IPS-20b (cell line): ENCODE measurements around the gene CLDN16.

ENCODE experiments used
- H3K27ac ChIP-seq: one replicate; pipeline ENCODE4 v1.5.1; 2013; ENCODE audit warnings: low read length
- H3K27me3 ChIP-seq: 2 replicates; pipeline ENCODE4 v1.6.1; 2013; ENCODE audit warnings: mild to moderate bottlenecking, low read length, inconsistent platforms; ENCODE audit not compliant: insufficient read depth
- H3K36me3 ChIP-seq: 2 replicates; pipeline ENCODE4 v1.6.1; 2013; ENCODE audit warnings: low read depth, mild to moderate bottlenecking, inconsistent platforms, low read length, moderate library complexity; ENCODE audit not compliant: insufficient read depth
- H3K4me1 ChIP-seq: 2 replicates; pipeline ENCODE4 v1.6.1; 2013; ENCODE audit warnings: mild to moderate bottlenecking, control low read depth, inconsistent platforms, low read length, moderate library complexity; ENCODE audit not compliant: insufficient read depth
- H3K4me3 ChIP-seq: 2 replicates; pipeline ENCODE4 v1.5.1; 2013; ENCODE audit warnings: mild to moderate bottlenecking, low read length, inconsistent platforms
- H3K9ac ChIP-seq: 2 replicates; pipeline ENCODE4 v1.6.1; 2013; ENCODE audit warnings: low read depth, mild to moderate bottlenecking, inconsistent platforms, low read length, moderate library complexity
- H3K9me3 ChIP-seq: 2 replicates; pipeline ENCODE4 v1.6.1; 2013; ENCODE audit warnings: mild to moderate bottlenecking, low read depth, low read length, inconsistent platforms; ENCODE audit not compliant: insufficient read depth

CLDN16 gene, protein sequence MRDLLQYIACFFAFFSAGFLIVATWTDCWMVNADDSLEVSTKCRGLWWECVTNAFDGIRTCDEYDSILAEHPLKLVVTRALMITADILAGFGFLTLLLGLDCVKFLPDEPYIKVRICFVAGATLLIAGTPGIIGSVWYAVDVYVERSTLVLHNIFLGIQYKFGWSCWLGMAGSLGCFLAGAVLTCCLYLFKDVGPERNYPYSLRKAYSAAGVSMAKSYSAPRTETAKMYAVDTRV

DNA sequence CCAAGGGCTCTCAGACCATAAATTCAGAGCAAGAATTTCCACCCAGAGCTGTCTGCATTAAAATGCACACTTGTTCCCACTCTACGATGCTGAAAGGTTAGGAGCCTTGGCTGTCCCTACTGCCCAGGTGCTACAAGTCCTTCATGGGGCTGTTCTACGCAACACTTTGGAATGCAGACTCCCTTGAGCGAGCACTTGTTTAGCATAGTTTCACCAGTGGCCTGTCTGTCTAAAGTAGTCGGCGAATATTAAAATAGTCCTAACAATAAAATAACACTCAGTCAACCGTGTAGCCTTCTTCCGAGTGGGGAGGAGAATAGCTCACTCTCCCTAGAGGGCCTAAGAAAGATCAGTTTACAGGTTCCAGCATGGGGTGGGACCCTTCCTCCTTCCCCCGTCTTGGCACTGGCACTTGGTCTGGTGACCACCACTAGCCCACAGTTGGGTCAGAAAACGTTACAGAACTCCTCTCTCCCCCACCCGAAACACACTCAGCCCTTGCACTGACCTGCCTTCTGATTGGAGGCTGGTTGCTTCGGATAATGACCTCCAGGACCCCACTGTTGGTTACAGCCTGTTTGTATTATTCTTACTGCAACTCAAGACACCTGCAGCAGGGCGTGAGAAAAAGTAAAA, at the start of gene CLDN16:
CLDN16 (plus strand) TSS at position 586 of the 636 bp plus-strand sequence. CDS start 167 bp downstream, outside the sequence.
- Histone ChIP-seq H3K36me3 (no peaks in the 10 kb centered on the region), H3K9me3 (no peaks in the 10 kb centered on the region), H3K4me3 (no peak within 1 kb of the TSS), H3K9ac (no peak within 1 kb of the TSS), H3K27me3 (no peaks in the 10 kb centered on the region), H3K4me1 (no peaks in the 10 kb centered on the region), H3K27ac (no peak within 1 kb of the TSS)

DNA sequence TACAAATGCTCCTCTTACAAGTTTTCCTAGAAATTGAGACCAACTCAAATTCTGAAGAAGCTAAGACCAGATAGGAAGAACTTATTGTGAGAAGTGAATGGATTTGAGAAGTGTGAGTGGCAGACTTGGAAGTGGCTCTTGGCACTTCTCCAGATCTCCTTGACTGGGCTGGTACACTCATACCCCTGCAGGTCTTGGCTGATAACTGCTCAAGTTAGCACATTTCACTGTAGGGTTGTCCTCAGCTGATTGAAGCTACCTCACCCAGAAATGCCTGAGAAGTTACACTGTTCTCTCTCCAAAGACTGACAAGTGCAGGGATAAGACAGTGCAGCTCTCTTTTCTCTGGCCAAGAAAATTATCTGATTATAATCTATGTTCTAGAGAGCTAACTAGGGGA, 49.2 kb upstream of the CLDN16 start:
- H3K4me3 ChIP-seq = no peak overlapping the region
- no peaks in the 10 kb centered on the region for H3K4me1 ChIP-seq
- H3K9ac ChIP-seq = no peak overlapping the region
- H3K27me3 ChIP-seq = no peaks in the 10 kb centered on the region
- no peak overlapping the region for H3K27ac ChIP-seq
- H3K9me3 ChIP-seq = no peaks in the 10 kb centered on the region
- no peaks in the 10 kb centered on the region for H3K36me3 ChIP-seq

DNA sequence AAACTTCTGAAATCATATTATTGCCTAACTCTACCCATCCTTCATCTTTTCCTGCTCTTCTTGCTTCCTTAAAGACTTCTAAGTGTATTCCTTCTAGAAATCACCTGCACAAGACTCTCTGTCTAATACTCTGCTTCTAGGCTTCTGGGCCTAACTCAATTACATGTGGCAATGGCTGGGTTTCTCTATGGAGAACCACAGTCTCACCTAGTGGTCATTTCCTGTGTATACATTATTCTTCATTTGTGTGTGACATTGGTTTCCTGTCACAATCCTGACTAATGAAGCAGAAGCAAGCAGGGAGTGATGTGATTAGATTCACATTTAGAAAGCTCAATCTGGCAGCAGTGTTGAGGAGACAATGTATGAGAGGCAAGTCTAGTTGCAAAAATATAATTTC, 48.8 kb upstream of the CLDN16 start:
- Histone ChIP-seq H3K36me3 (no peaks in the 10 kb centered on the region), H3K9me3 (no peaks in the 10 kb centered on the region), H3K27ac (no peak overlapping the region), H3K4me1 (no peaks in the 10 kb centered on the region), H3K4me3 (no peak overlapping the region), H3K27me3 (no peaks in the 10 kb centered on the region), H3K9ac (no peak overlapping the region)

DNA sequence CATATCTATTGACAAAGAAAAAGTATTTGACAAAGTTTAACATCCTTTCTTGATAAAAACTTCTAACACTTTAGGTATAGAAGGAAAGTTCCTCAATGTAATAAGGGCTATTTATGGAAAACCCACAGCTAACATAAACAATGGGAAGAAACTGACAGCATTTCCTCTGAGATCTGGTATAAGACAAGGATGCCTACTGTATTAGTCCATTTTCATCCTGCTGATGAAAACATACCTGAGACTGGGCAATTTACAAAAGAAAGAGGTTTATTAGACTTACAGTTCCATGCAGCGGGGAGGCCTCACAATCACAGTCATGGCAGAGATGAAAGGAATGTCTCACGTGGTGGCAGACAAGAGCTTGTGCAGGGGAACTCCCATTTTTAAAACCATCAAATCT, 47.9 kb upstream of the CLDN16 start:
- no peak overlapping the region for H3K27ac ChIP-seq
- no peaks in the 10 kb centered on the region for H3K36me3 ChIP-seq
- H3K4me1 ChIP-seq = no peaks in the 10 kb centered on the region
- no peaks in the 10 kb centered on the region for H3K27me3 ChIP-seq
- no peak overlapping the region for H3K9ac ChIP-seq
- no peaks in the 10 kb centered on the region for H3K9me3 ChIP-seq
- no peak overlapping the region for H3K4me3 ChIP-seq

DNA sequence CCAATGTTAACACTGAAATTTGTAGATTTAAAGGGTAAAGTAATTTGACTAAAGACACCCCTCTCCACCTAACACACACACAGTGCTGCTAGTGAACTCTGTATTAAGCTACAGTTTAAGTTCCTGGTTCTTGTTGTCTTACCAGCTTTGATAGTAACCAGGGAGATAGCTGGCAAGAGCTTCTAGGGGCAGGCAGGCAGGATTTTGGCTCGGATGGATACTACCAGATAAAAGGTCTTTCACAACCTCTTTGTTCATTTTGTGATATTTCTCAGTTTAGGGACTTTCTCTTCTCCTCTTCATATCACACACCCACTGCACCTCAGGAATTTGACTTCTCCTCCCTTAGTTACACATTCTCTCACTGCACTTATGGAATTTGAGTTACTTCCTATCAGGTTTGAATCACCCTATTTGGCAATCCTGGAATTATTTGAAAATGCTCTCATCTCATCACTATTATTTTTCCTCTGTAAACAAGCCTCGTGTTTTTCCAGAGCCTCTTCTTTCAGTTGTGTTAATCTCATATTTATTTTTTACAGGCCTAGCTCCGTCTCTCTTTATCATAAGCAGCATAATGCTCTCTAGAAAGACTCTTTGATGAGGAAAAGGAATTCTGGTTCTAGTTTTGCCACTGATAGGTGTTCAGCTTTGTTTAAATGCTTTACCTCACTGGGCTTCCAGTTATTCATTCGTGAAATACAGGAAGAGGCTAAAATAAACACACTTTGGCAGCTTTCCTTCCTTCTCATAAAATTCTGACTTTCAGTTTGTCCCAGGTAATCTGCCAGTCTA, 42.7 kb upstream of the CLDN16 start:
- H3K27ac ChIP-seq = no peak overlapping the region
- H3K27me3 ChIP-seq = no peaks in the 10 kb centered on the region
- no peak overlapping the region for H3K4me3 ChIP-seq
- no peaks in the 10 kb centered on the region for H3K36me3 ChIP-seq
- no peaks in the 10 kb centered on the region for H3K9me3 ChIP-seq
- no peaks in the 10 kb centered on the region for H3K4me1 ChIP-seq
- no peak overlapping the region for H3K9ac ChIP-seq

DNA sequence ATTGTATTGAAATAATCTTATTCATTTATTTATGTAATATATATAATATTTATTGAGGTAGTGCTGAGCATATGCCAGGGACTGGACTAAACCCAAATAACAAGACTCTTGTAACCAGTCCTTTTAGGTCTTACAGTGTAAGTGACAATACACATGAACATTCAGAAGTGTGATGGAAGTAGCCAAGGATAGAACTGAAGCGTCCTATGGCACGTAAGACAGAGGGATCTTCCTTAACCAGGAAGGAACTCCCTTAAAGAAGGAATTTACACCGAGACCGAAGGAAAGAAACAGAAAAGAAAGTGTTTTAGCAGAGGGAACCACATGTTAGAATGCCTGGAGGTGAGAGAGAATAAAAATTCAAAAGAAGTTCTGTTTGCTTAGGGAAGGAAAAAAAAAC, 42.1 kb upstream of the CLDN16 start:
- Histone ChIP-seq H3K9ac (no peak overlapping the region), H3K27me3 (no peaks in the 10 kb centered on the region), H3K27ac (no peak overlapping the region), H3K9me3 (no peaks in the 10 kb centered on the region), H3K36me3 (no peaks in the 10 kb centered on the region), H3K4me1 (no peaks in the 10 kb centered on the region), H3K4me3 (no peak overlapping the region)

DNA sequence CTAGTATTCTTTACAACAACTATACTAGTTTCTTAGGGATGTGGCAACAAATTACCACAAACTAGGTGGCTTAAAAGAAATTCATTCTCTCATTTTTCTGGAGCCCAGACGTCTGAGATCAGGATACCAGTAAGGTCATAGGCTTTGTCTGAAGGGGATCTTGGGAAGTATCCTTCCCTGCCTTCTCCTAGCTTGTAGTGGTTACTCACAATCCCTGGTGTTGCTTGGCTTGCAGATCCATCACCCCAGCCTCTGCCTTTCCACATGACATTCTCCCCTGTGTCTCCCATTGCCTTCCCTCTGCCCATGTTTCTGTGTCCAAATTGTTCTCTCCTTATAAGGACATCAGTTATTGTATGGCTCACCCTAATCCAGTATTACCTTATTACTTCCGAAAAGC, 41.4 kb upstream of the CLDN16 start:
- H3K27ac ChIP-seq = no peak overlapping the region

DNA sequence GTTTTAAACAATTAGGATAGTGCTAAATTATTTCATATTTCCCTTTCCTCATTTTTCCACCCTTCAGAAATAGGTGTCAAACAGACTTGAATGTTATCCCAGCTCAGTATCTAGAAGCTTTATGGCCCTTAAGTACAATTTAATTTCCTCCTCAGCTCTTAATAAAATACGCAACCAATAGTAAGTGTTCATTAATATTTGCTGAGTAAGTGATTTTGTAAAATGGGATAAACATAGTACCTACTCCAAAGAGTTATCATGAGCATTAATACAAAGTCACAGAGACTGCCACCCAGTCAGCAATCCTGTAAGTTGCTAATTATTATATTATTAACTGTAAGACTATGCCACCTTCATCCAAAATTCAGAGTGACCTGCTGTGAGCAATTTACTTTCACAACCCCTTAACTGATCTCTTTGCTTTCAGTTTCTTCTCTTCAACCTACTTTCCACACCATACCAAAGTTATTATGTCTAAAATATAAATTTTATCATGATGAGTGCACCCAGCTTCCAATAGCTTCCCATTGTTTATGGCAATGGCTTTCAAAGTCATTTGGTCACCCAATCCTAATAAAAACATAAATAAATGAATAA, 35.0 kb upstream of the CLDN16 start:
- H3K27me3 ChIP-seq = no peaks in the 10 kb centered on the region
- H3K4me3 ChIP-seq = no peak overlapping the region
- H3K9me3 ChIP-seq = no peaks in the 10 kb centered on the region
- H3K4me1 ChIP-seq = no peaks in the 10 kb centered on the region
- H3K36me3 ChIP-seq = no peaks in the 10 kb centered on the region
- no peak overlapping the region for H3K27ac ChIP-seq
- H3K9ac ChIP-seq = no peak overlapping the region

More for the DNA sequence above, 41.4 kb upstream of the CLDN16 start:
- H3K4me3 ChIP-seq = no peak overlapping the region
- H3K36me3 ChIP-seq = no peaks in the 10 kb centered on the region
- no peaks in the 10 kb centered on the region for H3K4me1 ChIP-seq
- H3K27me3 ChIP-seq = no peaks in the 10 kb centered on the region
- no peaks in the 10 kb centered on the region for H3K9me3 ChIP-seq
- no peak overlapping the region for H3K9ac ChIP-seq

DNA sequence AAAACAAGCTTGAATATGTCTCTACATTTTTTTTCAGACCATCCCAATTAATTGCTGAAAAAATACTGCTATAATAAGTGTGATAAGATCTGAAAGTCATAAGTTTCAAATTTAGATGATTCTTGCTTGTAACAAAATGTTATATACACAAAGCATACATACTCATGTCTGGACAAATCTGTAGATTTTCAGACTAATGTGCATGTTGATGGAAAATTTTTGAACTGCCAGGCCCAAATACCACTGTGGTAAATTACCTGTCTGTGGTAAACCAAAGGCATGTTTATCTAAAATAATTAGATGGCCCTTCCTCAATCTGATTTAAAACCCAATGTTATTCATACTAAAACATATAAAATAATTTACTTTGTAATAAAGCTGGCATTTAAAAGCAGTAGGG, 31.7 kb upstream of the CLDN16 start:
- Histone ChIP-seq H3K27ac (no peak overlapping the region), H3K9me3 (no peaks in the 10 kb centered on the region), H3K27me3 (no peaks in the 10 kb centered on the region), H3K36me3 (no peaks in the 10 kb centered on the region), H3K4me1 (no peaks in the 10 kb centered on the region), H3K4me3 (no peak overlapping the region), H3K9ac (no peak overlapping the region)

DNA sequence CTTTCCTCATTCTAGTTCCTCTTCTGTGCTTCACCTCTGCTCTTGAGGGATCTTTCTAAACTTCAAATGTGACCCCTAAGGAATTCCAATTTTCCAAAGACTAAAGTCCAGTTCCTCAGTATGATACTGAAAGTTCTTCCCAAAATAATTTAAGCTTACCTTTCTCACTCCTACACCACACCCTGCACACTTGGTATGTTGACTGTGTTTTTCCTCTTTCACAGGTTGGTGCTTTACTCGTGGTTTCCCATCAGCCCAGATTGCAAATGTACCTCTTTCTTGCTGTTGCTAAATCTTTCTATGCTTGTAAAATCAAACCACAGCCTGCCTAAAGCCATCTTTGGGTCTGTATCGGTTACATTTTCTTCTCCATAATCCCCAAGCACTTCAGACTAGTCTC, 30.5 kb upstream of the CLDN16 start:
- H3K27me3 ChIP-seq = no peaks in the 10 kb centered on the region
- no peaks in the 10 kb centered on the region for H3K9me3 ChIP-seq
- peaks cover under 1% of the 10 kb centered on the region; the same call in 1 of the 2 replicates for H3K4me1 ChIP-seq
- no peak overlapping the region for H3K27ac ChIP-seq
- no peaks in the 10 kb centered on the region for H3K36me3 ChIP-seq
- H3K4me3 ChIP-seq = no peak overlapping the region
- H3K9ac ChIP-seq = no peak overlapping the region

DNA sequence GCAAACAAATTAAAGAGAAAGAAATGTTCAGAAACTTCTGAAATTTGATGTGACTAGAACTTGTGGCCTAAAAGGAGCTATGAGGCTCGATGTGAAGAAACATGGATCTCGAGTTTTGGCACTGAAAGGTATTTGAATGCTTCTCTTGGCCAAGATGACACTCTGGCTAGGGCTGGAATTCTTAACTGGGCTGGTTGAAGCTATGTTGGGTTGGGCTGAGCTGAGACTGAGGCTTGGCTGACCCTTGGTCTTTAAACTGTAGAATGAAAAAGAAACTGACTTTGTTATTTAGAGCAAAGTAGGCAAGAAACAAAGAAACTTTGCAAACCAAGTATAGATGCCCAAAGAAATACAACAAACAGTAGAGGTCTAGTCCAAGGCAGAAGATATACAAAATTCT, 28.1 kb upstream of the CLDN16 start:
- no peaks in the 10 kb centered on the region for H3K27me3 ChIP-seq

More for the DNA sequence above, 28.1 kb upstream of the CLDN16 start:
- Histone ChIP-seq H3K4me1 (peaks cover 7% of the 10 kb centered on the region; the same call in 1 of the 2 replicates), H3K9me3 (no peaks in the 10 kb centered on the region), H3K27ac (no peak overlapping the region), H3K4me3 (no peak overlapping the region), H3K9ac (no peak overlapping the region), H3K36me3 (no peaks in the 10 kb centered on the region)
